ENCODE measurements around the gene PIGQ. TPM values are rescaled to one million over a fixed set of nuclear protein-coding genes. Genes with fewer than 3 reads are reported as not detected.

PIGQ gene
- total and polyA plus RNA-seq, 2 of the 8 experiments (the other 6 are each of a cell fraction or from before 2014, with no cell fraction given), result 36.0 to 49.2 TPM

- TF ChIP-seq EZH2 (IDR thresholded peaks at IDR 0.05; ENCODE audit: low read depth, low read length, severe bottlenecking) (no peak), PHF8 (conservative IDR thresholded peaks at IDR 0.05; ENCODE audit: low read depth, low read length) (no peak), RNF2 (IDR thresholded peaks at IDR 0.05; ENCODE audit: borderline replicate concordance, low read depth, low read length, missing control alignments, poor library complexity, severe bottlenecking) (no peak), CHD1 (IDR thresholded peaks at IDR 0.05; ENCODE audit: low read depth, low read length) (no peak), POLR2AphosphoS5 (IDR thresholded peaks at IDR 0.05; ENCODE audit: low read depth, low read length) (no peak), GTF2F1 (IDR thresholded peaks at IDR 0.05; ENCODE audit: borderline replicate concordance, low read depth, low read length) (no peak), SP1 (IDR thresholded peaks at IDR 0.05; ENCODE audit: low read depth, low read length) (no peak)
- TF ChIP-seq, protein P1, sequence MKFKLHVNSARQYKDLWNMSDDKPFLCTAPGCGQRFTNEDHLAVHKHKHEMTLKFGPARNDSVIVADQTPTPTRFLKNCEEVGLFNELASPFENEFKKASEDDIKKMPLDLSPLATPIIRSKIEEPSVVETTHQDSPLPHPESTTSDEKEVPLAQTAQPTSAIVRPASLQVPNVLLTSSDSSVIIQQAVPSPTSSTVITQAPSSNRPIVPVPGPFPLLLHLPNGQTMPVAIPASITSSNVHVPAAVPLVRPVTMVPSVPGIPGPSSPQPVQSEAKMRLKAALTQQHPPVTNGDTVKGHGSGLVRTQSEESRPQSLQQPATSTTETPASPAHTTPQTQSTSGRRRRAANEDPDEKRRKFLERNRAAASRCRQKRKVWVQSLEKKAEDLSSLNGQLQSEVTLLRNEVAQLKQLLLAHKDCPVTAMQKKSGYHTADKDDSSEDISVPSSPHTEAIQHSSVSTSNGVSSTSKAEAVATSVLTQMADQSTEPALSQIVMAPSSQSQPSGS (IDR thresholded peaks at IDR 0.05; ENCODE audit: low read length), result no peak
Measured at GRCh38 chr16:567373-568256, 2.2 kb upstream of the PIGQ start (continued).

Measured in H1 (cell line).